HG03469 (cell line): Measurements from ENCODE around the gene CBY1.

Experiments
- ATAC-seq: cut with Tn5 transposase; IDR thresholded peaks from one replicate; pipeline ENCODE4 v1.9.1; 2021; ENCODE audit warnings: mild to moderate bottlenecking, moderate library complexity, moderate number of reproducible peaks; ENCODE audit not compliant: unreplicated experiment

The CBY1 gene

GRCh38 chr22:38645430-38645829 lies 11.0 kb upstream of the CBY1 start:
- no peak for ATAC-seq

- no peak for ATAC-seq
These were observed 6.5 kb upstream of the CBY1 start for GRCh38 chr22:38649841-38650522.

GRCh38 chr22:38652859-38653258 lies 3.6 kb upstream of the CBY1 start:
- no peak for ATAC-seq

- no peak for ATAC-seq
These were observed 2.7 kb upstream of the CBY1 start for GRCh38 chr22:38653741-38654140.

- no peak for ATAC-seq
These were observed 751 bp upstream of the CBY1 start for GRCh38 chr22:38655519-38656255.

- ATAC-seq, result no peak
These were observed 839 bp downstream of the CBY1 start for GRCh38 chr22:38657045-38657909.

- ATAC-seq, result no peak
These were observed 18.4 kb downstream of the CBY1 start for GRCh38 chr22:38674888-38675287.

GRCh38 chr22:38675833-38676232 lies 19.4 kb downstream of the CBY1 start:
- ATAC-seq, result no peak

- ATAC-seq, result peak; percentile 73
These were observed 25.3 kb downstream of the CBY1 start, which contains the start of gene TOMM22 for GRCh38 chr22:38681582-38682335. TSS of gene TOMM22 (plus strand) at chr22:38681957. CDS start at chr22:38681979, 22 bp downstream.

GRCh38 chr22:38684895-38685294 lies 28.5 kb downstream of the CBY1 start:
- no peak for ATAC-seq

- ATAC-seq, result no peak
These were observed 29.3 kb downstream of the CBY1 start for GRCh38 chr22:38685761-38686160.

GRCh38 chr22:38689651-38690050 lies 33.2 kb downstream of the CBY1 start:
- no peak for ATAC-seq

GRCh38 chr22:38694049-38694448 lies 37.6 kb downstream of the CBY1 start:
- no peak for ATAC-seq

- ATAC-seq, result no peak
These were observed 38.5 kb downstream of the CBY1 start for GRCh38 chr22:38694940-38695339.

GRCh38 chr22:38696606-38697424 lies 40.4 kb downstream of the CBY1 start:
- no peak for ATAC-seq

- ATAC-seq, result no peak
These were observed 41.1 kb downstream of the CBY1 start for GRCh38 chr22:38697425-38698089.

- ATAC-seq, result no peak
These were observed 42.1 kb downstream of the CBY1 start for GRCh38 chr22:38698407-38699094.

- ATAC-seq, result no peak
These were observed 42.7 kb downstream of the CBY1 start for GRCh38 chr22:38699143-38699542.

GRCh38 chr22:38699784-38700183 lies 43.3 kb downstream of the CBY1 start:
- no peak for ATAC-seq
